H9 (cell line): ENCODE results near the gene TMEM131. TPM values are rescaled to one million over a fixed set of nuclear protein-coding genes. Genes with fewer than 3 reads are reported as not detected.
A peak's percentile ranks its signal among the peaks of the same experiment; 100 is the strongest.
"Not testable (repeated sequence)": the region's sequence is repeated elsewhere in the genome, so short reads cannot be mapped to it uniquely, and the experiment has no call there.

Experiments used
- DNase-seq: peaks from one replicate; pipeline ENCODE4 v3.0.0-alpha.2; 2017
- H2AFZ ChIP-seq: one replicate; pipeline ENCODE4 v1.6.1; 2013; ENCODE audit warnings: mild to moderate bottlenecking, low read length, control low read depth, moderate library complexity
- H2AK5ac ChIP-seq: 2 replicates; pipeline ENCODE4 v1.6.1; 2013; ENCODE audit warnings: low read length, control low read depth, mixed read lengths; ENCODE audit not compliant: insufficient read length
- H2BK120ac ChIP-seq: one replicate; pipeline ENCODE4 v1.6.1; 2013; ENCODE audit warnings: low read depth, mild to moderate bottlenecking, low read length, control low read depth, inconsistent platforms; ENCODE audit not compliant: poor library complexity, severe bottlenecking
- H2BK12ac ChIP-seq: 2 replicates; pipeline ENCODE4 v1.6.1; 2013; ENCODE audit warnings: low read length, control low read depth, mixed read lengths, low read depth; ENCODE audit not compliant: insufficient read length
- H2BK15ac ChIP-seq: 2 replicates; pipeline ENCODE4 v1.6.1; 2013; ENCODE audit warnings: low read depth, low read length, control low read depth
- H2BK20ac ChIP-seq: one replicate; pipeline ENCODE4 v1.6.1; 2013; ENCODE audit warnings: low read depth, mild to moderate bottlenecking, low read length, control low read depth, inconsistent platforms; ENCODE audit not compliant: poor library complexity, severe bottlenecking
- H2BK5ac ChIP-seq: 2 replicates; pipeline ENCODE4 v1.6.1; 2013; ENCODE audit warnings: low read length, control low read depth, mixed read lengths; ENCODE audit not compliant: insufficient read length
- H3K14ac ChIP-seq: 2 replicates; pipeline ENCODE4 v1.6.1; 2013; ENCODE audit warnings: low read length, control low read depth; ENCODE audit not compliant: insufficient read depth
- H3K18ac ChIP-seq: 2 replicates; pipeline ENCODE4 v1.6.1; 2013; ENCODE audit warnings: low read depth, mild to moderate bottlenecking, mixed read lengths, low read length, control low read depth; ENCODE audit not compliant: insufficient read length
- H3K23ac ChIP-seq: 2 replicates; pipeline ENCODE4 v1.6.1; 2013; ENCODE audit warnings: low read length, control low read depth, mixed read lengths, low read depth; ENCODE audit not compliant: insufficient read length
- H3K23me2 ChIP-seq: 2 replicates; pipeline ENCODE4 v1.6.1; 2013; ENCODE audit warnings: low read depth, mild to moderate bottlenecking, mixed read lengths, low read length, control low read depth; ENCODE audit not compliant: insufficient read length, poor library complexity, severe bottlenecking
- H3K27ac ChIP-seq: 2 replicates; pipeline ENCODE4 v1.5.1; 2013; ENCODE audit warnings: low read length, control low read depth, mixed read lengths, low read depth; ENCODE audit not compliant: insufficient read length
- H3K27me3 ChIP-seq: 2 replicates; pipeline ENCODE4 v1.6.1; 2013; ENCODE audit warnings: low read length, control low read depth, inconsistent platforms; ENCODE audit not compliant: insufficient read depth
- H3K4ac ChIP-seq: 2 replicates; pipeline ENCODE4 v1.6.1; 2013; ENCODE audit warnings: low read depth, mild to moderate bottlenecking, control low read depth, inconsistent platforms, low read length, moderate library complexity
- H3K4me1 ChIP-seq: 2 replicates; pipeline ENCODE4 v1.6.1; 2013; ENCODE audit warnings: low read length, control low read depth, inconsistent platforms; ENCODE audit not compliant: insufficient read depth
- H3K4me2 ChIP-seq: 2 replicates; pipeline ENCODE4 v1.6.1; 2013; ENCODE audit warnings: low read length, control low read depth, mixed read lengths; ENCODE audit not compliant: insufficient read length, insufficient read depth
- H3K56ac ChIP-seq: 2 replicates; pipeline ENCODE4 v1.6.1; 2013; ENCODE audit warnings: low read depth, mild to moderate bottlenecking, mixed read lengths, low read length, control low read depth; ENCODE audit not compliant: insufficient read length
- H3K79me1 ChIP-seq: 2 replicates; pipeline ENCODE4 v1.6.1; 2013; ENCODE audit warnings: low read depth, mild to moderate bottlenecking, moderate library complexity, low read length, control low read depth, inconsistent platforms; ENCODE audit not compliant: insufficient read depth, poor library complexity, severe bottlenecking
- H3K79me2 ChIP-seq: 2 replicates; pipeline ENCODE4 v1.6.1; 2013; ENCODE audit warnings: low read length, control low read depth, inconsistent platforms; ENCODE audit not compliant: insufficient read depth
- H3K9ac ChIP-seq: 2 replicates; pipeline ENCODE4 v1.6.1; 2013; ENCODE audit warnings: low read length, control low read depth, mixed read lengths; ENCODE audit not compliant: insufficient read length; ENCODE audit errors: extremely low read depth
- H3K9me3 ChIP-seq: one replicate; pipeline ENCODE4 v1.6.1; 2013; ENCODE audit warnings: low read depth, low read length, inconsistent platforms; ENCODE audit not compliant: control insufficient read depth
- H3T11ph ChIP-seq: one replicate; pipeline ENCODE4 v1.6.1; 2013; ENCODE audit warnings: mild to moderate bottlenecking, low read length, control low read depth, inconsistent platforms
- H4K20me1 ChIP-seq: one replicate; pipeline ENCODE4 v1.6.1; 2013; ENCODE audit not compliant: control insufficient read depth, insufficient read length, insufficient read depth
- H4K5ac ChIP-seq: 2 replicates; pipeline ENCODE4 v1.6.1; 2013; ENCODE audit warnings: low read depth, mild to moderate bottlenecking, mixed read lengths, low read length, control low read depth; ENCODE audit not compliant: insufficient read length
- H4K8ac ChIP-seq: replicated peaks from 2 replicates; pipeline ENCODE4 v1.6.1; 2013; ENCODE audit warnings: low read length, control low read depth, mixed read lengths, low read depth; ENCODE audit not compliant: insufficient read length
- H4K91ac ChIP-seq: 2 replicates; pipeline ENCODE4 v1.6.1; 2013; ENCODE audit warnings: low read depth, mild to moderate bottlenecking, moderate library complexity, mixed read lengths, low read length, control low read depth; ENCODE audit not compliant: insufficient read length
- H3K27ac Mint-ChIP-seq, 3 experiments: 2 replicates in 2 of 3; 3 replicates in 1 of 3; pipeline ENCODE4 v1.8.0; 2020 to 2021; ENCODE audit warnings: mixed read lengths in 3 of 3, mild to moderate bottlenecking in 1 of 3, moderate library complexity in 1 of 3
- H3K27me3 Mint-ChIP-seq: 2 replicates; pipeline ENCODE4 v1.8.0; 2021; ENCODE audit warnings: low read depth, mild to moderate bottlenecking, moderate library complexity, mixed read lengths
- H3K36me3 Mint-ChIP-seq, 3 experiments: 2 replicates in 2 of 3; 3 replicates in 1 of 3; pipeline ENCODE4 v1.8.0; 2020 to 2021; ENCODE audit warnings: low read depth in 3 of 3, mixed read lengths in 3 of 3; ENCODE audit not compliant: insufficient read depth in 1 of 3
- H3K4me1 Mint-ChIP-seq, 2 experiments: 2 replicates each; pipeline ENCODE4 v1.8.0; 2020; ENCODE audit warnings: mixed read lengths in 2 of 2
- H3K4me3 Mint-ChIP-seq, 2 experiments: 2 replicates in 1 of 2; 3 replicates in 1 of 2; pipeline ENCODE4 v1.8.0; 2020 to 2021; ENCODE audit warnings: mild to moderate bottlenecking in 2 of 2, mixed read lengths in 2 of 2, moderate library complexity in 1 of 2
- H3K9me3 Mint-ChIP-seq, 2 experiments: 2 replicates in 1 of 2; 3 replicates in 1 of 2; pipeline ENCODE4 v1.8.0; 2020; ENCODE audit warnings: mild to moderate bottlenecking in 2 of 2, mixed read lengths in 2 of 2, moderate library complexity in 1 of 2
- CTCF ChIP-seq: fragments of 200-600 bp; sonication (generic); conservative IDR thresholded peaks from 3 replicates; pipeline ENCODE4 v1.8.0; 2021; ENCODE audit warnings: antibody characterized with exemption, mild to moderate bottlenecking
- WGBS: extraction: QIAGEN DNeasy Blood & Tissue Kit; methylation state at CpG from one replicate; pipeline ENCODE4 v1.1.7; 2013; ENCODE audit warnings: missing lambda C conversion rate, low lambda C conversion rate, mixed read lengths; ENCODE audit not compliant: insufficient read length; ENCODE audit errors: extremely low coverage; 5-methylcytosine and 5-hydroxymethylcytosine counted together
- total RNA-seq: library from RNA; stranded (reverse); gene quantifications from 2 replicates; pipeline ENCODE4 v1.2.1, GENCODE V29; 2021

The TMEM131 gene
- total RNA-seq, 1 experiment from 2014 or later, result 20.9 TPM

GRCh38 chr2:97918818-97919217, 76.9 kb downstream of the TMEM131 start:
- Histone ChIP-seq H3K4ac (no peak overlapping the region), H2BK5ac (no peak overlapping the region), H2BK20ac (no peak overlapping the region), H3T11ph (no peak overlapping the region), H3K23ac (no peak overlapping the region), H3K27me3 (no peaks in the 10 kb centered on the region), H2BK120ac (no peak overlapping the region), H4K5ac (no peak overlapping the region), H2BK12ac (no peak overlapping the region), H3K14ac (no peak overlapping the region), H3K79me2 (no peaks in the 10 kb centered on the region), H3K23me2 (no peaks in the 10 kb centered on the region), H3K9ac (no peak overlapping the region), H3K4me1 (no peaks in the 10 kb centered on the region), H3K9me3 (no peaks in the 10 kb centered on the region), H2BK15ac (no peak overlapping the region), H4K20me1 (no peaks in the 10 kb centered on the region), H4K91ac (no peak overlapping the region), H3K56ac (no peak overlapping the region), H2AK5ac (no peak overlapping the region), H3K18ac (no peak overlapping the region), H4K8ac (no peak overlapping the region), H2AFZ (no peak overlapping the region), H3K79me1 (no peaks in the 10 kb centered on the region), H3K4me2 (no peak overlapping the region), H3K27ac (no peak overlapping the region)
- H3K4me1 Mint-ChIP-seq, result peaks cover 22 to 25% of the 10 kb centered on the region in 2 experiments
- 0 out of 7 replicates have a peak, but pooled peaks cover 0 to 3% (median 0%) of the 10 kb centered on the region in 3 experiments for H3K36me3 Mint-ChIP-seq
- no peak overlapping the region for H3K4me3 Mint-ChIP-seq
- WGBS, result no CpG with 5 or more reads among the region's 4 CpGs
- no peak overlapping the region for H3K27ac Mint-ChIP-seq
- no peaks in the 10 kb centered on the region for H3K27me3 Mint-ChIP-seq
- no peak for TF ChIP-seq CTCF
- no peak for DNase-seq
- no peaks in the 10 kb centered on the region for H3K9me3 Mint-ChIP-seq

- H2AFZ ChIP-seq, H3K23ac ChIP-seq, H2BK120ac ChIP-seq, H3K56ac ChIP-seq, DNase-seq, H2BK15ac ChIP-seq, H3K9me3 ChIP-seq, H3K27ac ChIP-seq, H3K9ac ChIP-seq, H3K27me3 Mint-ChIP-seq, H4K5ac ChIP-seq, H2BK12ac ChIP-seq, H3K79me1 ChIP-seq, H3K4me3 Mint-ChIP-seq, H3K23me2 ChIP-seq, H3K27me3 ChIP-seq, H4K20me1 ChIP-seq, H3K36me3 Mint-ChIP-seq, H3K18ac ChIP-seq, H3K9me3 Mint-ChIP-seq, H2BK20ac ChIP-seq, H2AK5ac ChIP-seq, H3K4me1 ChIP-seq, H3K14ac ChIP-seq, H4K8ac ChIP-seq, H3T11ph ChIP-seq, H2BK5ac ChIP-seq, H3K4ac ChIP-seq, H3K4me2 ChIP-seq, H4K91ac ChIP-seq, H3K79me2 ChIP-seq: not testable (repeated sequence)
- no CpG with 5 or more reads among the region's 7 CpGs for WGBS
- H3K27ac Mint-ChIP-seq, result peak overlapping the region in 2 of 3 experiments; percentile 46 to 62; a peak in 3 of 7 replicates
- peaks cover 22 to 25% of the 10 kb centered on the region in 2 experiments for H3K4me1 Mint-ChIP-seq
These were observed 78.1 kb downstream of the TMEM131 start for GRCh38 chr2:97917668-97918067.
